ENCODE measurements around the gene CEP41. TPM values are rescaled to one million over a fixed set of nuclear protein-coding genes. Genes with fewer than 3 reads are reported as not detected.

CEP41 gene
- total RNA-seq, 1 donor from 2014 or later = 16.5 TPM

DNA sequence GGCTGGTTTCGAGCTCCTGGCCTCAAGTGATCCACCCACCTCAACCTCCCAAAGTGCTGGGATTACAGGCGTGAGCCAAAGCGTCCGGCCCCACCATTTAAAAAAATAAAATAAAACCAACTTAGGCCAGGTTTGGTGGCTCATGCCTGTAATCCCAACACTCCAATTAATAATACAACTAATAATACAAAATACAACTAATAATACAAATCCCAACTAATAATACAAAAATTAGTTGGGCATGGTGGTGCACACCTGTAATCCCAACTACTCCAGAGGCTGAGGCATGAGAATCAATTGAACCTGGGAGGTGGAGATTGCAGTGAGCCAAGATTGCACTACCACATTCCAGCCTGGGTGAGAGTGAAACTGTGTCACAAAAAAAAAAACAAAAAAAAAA lies 27.6 kb downstream of the CEP41 start:
- Histone ChIP-seq H3K4me2 (no peak overlapping the region), H3K36me3 (no peaks in the 10 kb centered on the region), H3K4me3 (no peak overlapping the region), H3K9ac (no peak overlapping the region), H3K27ac (no peak overlapping the region), H3K79me2 (ENCODE audit: low read depth) (no peaks in the 10 kb centered on the region), H4K20me1 (ENCODE audit: low read depth) (no peaks in the 10 kb centered on the region), H2AFZ (replicated peaks) (no peak overlapping the region), H3F3A (ENCODE audit: low read depth) (no peaks in the 10 kb centered on the region), H3K4me1 (peaks cover 10% of the 10 kb centered on the region), H3K27me3 (no peaks in the 10 kb centered on the region), H3K9me3 (ENCODE audit: low read depth) (no peaks in the 10 kb centered on the region)
- TF ChIP-seq, protein P1, sequence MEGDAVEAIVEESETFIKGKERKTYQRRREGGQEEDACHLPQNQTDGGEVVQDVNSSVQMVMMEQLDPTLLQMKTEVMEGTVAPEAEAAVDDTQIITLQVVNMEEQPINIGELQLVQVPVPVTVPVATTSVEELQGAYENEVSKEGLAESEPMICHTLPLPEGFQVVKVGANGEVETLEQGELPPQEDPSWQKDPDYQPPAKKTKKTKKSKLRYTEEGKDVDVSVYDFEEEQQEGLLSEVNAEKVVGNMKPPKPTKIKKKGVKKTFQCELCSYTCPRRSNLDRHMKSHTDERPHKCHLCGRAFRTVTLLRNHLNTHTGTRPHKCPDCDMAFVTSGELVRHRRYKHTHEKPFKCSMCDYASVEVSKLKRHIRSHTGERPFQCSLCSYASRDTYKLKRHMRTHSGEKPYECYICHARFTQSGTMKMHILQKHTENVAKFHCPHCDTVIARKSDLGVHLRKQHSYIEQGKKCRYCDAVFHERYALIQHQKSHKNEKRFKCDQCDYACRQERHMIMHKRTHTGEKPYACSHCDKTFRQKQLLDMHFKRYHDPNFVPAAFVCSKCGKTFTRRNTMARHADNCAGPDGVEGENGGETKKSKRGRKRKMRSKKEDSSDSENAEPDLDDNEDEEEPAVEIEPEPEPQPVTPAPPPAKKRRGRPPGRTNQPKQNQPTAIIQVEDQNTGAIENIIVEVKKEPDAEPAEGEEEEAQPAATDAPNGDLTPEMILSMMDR (IDR thresholded peaks at IDR 0.05) = no peak
- TF ChIP-seq EZH2 (IDR thresholded peaks at IDR 0.05) = no peak
- TF ChIP-seq EZH2phosphoT487 (IDR thresholded peaks at IDR 0.05) = no peak
- Mint-ChIP-seq H3K36me3 (peaks cover 13% of the 10 kb centered on the region), H3K27ac (no peak overlapping the region), H3K4me3 (no peak overlapping the region), H3K9me3 (no peaks in the 10 kb centered on the region), H3K27me3 (ENCODE audit: insufficient read depth, low read depth) (no peaks in the 10 kb centered on the region), H3K4me1 (peaks cover 33% of the 10 kb centered on the region)
- DNase-seq (ENCODE audit: low spot score) = no peak

DNA sequence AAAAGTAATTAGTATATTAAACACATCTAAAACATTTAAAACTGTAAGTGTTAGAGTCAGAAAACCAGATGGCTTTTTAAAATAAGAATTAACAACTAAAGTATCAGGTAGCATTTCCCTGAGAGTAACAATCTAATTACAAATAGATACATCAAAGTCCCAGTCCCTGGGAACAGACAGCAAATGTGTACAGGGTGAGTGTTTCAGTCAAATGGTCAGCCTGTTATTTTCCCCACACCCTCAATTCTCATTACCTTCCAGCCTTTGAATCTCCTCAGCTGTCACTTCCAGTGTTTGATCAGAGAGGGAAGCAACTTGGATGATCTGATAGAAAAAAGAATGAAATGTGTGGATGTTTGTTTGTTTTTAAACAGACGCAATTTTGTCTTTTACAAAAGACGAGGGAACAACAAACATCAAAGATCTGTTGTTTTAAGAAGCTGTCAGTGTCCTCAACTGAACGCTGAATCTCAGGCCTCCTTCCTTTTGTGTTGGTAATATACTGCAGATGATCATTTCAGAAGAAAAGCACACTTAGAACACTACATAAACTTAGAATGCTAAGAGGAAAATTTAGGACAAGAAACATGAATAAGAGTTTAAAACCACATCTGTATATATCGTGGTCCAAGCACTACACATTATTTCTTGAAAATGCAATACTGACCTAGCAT lies 29.8 kb downstream of the CEP41 start:
- H3K9ac ChIP-seq = no peak overlapping the region
- H3K4me3 ChIP-seq = no peak overlapping the region
- no peaks in the 10 kb centered on the region for H3F3A ChIP-seq (ENCODE audit: low read depth)
- H3K79me2 ChIP-seq (ENCODE audit: low read depth) = no peaks in the 10 kb centered on the region
- no peaks in the 10 kb centered on the region for H3K36me3 ChIP-seq
- no peak overlapping the region for H3K4me2 ChIP-seq
- H3K27me3 ChIP-seq = no peaks in the 10 kb centered on the region
- H3K9me3 ChIP-seq (ENCODE audit: low read depth) = no peaks in the 10 kb centered on the region
- DNase-seq (ENCODE audit: low spot score) = no peak
- Mint-ChIP-seq H3K4me3 (no peak overlapping the region), H3K36me3 (peaks cover 7% of the 10 kb centered on the region), H3K27ac (no peak overlapping the region), H3K9me3 (no peaks in the 10 kb centered on the region), H3K4me1 (peaks cover 21% of the 10 kb centered on the region), H3K27me3 (ENCODE audit: insufficient read depth, low read depth) (no peaks in the 10 kb centered on the region)
- no peaks in the 10 kb centered on the region for H4K20me1 ChIP-seq (ENCODE audit: low read depth)
- H3K27ac ChIP-seq = no peak overlapping the region
- H3K4me1 ChIP-seq = no peaks in the 10 kb centered on the region
- no peak overlapping the region for H2AFZ ChIP-seq (replicated peaks)
- TF ChIP-seq EZH2phosphoT487 (IDR thresholded peaks at IDR 0.05) (no peak), EZH2 (IDR thresholded peaks at IDR 0.05) (no peak)
- TF ChIP-seq, protein P1 (IDR thresholded peaks at IDR 0.05) = no peak

DNA sequence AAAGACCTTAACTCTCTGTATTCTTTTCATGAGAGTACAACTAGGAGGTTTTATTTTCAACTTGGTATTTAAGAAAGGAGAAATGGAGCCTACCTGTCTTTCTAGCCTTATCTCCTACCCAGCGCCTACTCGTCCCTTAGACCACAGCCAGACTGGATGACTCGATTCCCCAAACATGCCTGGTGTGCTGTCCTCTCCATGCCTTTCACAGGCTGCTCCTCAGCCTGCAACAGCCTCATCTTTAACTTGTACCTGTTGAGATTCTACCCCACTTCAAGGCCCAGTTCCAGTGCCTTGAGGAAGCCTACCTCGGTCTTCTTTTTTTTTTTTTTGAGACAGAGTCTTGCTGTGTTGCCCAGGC lies 31.1 kb downstream of the CEP41 start:
- H3K79me2 ChIP-seq (ENCODE audit: low read depth) = no peaks in the 10 kb centered on the region
- H3K4me3 Mint-ChIP-seq = no peak overlapping the region
- no peaks in the 10 kb centered on the region for H3K36me3 ChIP-seq
- H3K27me3 ChIP-seq = no peaks in the 10 kb centered on the region
- H3K9me3 Mint-ChIP-seq = no peaks in the 10 kb centered on the region
- H4K20me1 ChIP-seq (ENCODE audit: low read depth) = no peaks in the 10 kb centered on the region
- H3K4me2 ChIP-seq = no peak overlapping the region
- H3K36me3 Mint-ChIP-seq = peaks cover 7% of the 10 kb centered on the region
- no peaks in the 10 kb centered on the region for H3K9me3 ChIP-seq (ENCODE audit: low read depth)
- H3K27ac ChIP-seq = no peak overlapping the region
- no peak overlapping the region for H3K9ac ChIP-seq
- H2AFZ ChIP-seq (replicated peaks) = no peak overlapping the region
- TF ChIP-seq, protein P1 (IDR thresholded peaks at IDR 0.05) = no peak
- TF ChIP-seq EZH2phosphoT487 (IDR thresholded peaks at IDR 0.05) (no peak), EZH2 (IDR thresholded peaks at IDR 0.05) (no peak)
- no peaks in the 10 kb centered on the region for H3K27me3 Mint-ChIP-seq (ENCODE audit: insufficient read depth, low read depth)
- H3K27ac Mint-ChIP-seq = no peak overlapping the region
- DNase-seq (ENCODE audit: low spot score) = no peak
- no peak overlapping the region for H3K4me3 ChIP-seq
- no peaks in the 10 kb centered on the region for H3F3A ChIP-seq (ENCODE audit: low read depth)
- H3K4me1 Mint-ChIP-seq = peaks cover 21% of the 10 kb centered on the region
- H3K4me1 ChIP-seq = no peaks in the 10 kb centered on the region
